Stimulated activated CD4-positive, alpha-beta T cell treated with anti-CD3 and anti-CD28 coated beads, Interleukin-4, amount 100 ng/mL, for 1 hour (primary cell): ENCODE data around the gene P4HB.
A peak's percentile ranks its signal among the peaks of the same experiment; 100 is the strongest.

Experiments used
- DNase-seq: peaks from one replicate; pipeline ENCODE4 v3.0.0-alpha.2; 2020

Gene P4HB

GRCh38 chr17:81895400-81895799, 35.1 kb upstream of the P4HB start:
- no peak for DNase-seq

- DNase-seq, result no peak
Measured at GRCh38 chr17:81891303-81891552, 30.9 kb upstream of the P4HB start.

- peak; percentile 26 for DNase-seq
Measured at GRCh38 chr17:81890447-81891302, 30.3 kb upstream of the P4HB start.

- no peak for DNase-seq
Measured at GRCh38 chr17:81889602-81890001, 29.3 kb upstream of the P4HB start.

DNA sequence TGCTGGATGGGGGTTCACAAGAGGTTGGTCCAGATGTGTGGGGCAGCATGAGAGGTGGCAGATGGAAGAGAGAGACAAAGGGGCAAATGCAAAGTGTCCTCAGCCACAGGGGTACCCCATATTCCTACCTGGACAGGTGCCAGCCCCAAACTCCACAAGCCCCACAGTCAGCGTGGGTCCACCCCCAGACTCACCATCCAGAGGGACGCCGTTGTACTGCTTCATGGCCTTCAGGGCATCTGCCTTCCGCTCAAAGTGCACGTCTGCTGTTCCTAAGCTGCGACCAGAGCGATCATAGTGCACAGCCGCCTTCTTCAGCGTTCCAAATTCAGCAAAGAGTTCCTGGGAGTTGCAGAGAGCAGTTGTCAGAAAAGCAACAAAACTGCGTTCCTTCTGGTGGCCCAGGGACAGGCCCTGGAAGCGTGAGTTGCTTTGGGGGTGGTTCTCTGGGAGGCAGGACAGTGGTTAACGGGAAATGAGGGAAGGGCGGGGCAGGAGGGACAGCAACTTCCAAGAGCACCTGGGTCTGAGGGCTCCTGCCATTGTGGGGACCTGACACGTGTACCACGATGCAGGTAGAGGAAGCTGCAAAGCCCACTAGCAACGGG, 28.8 kb upstream of the P4HB start:
- DNase-seq, result no peak

- DNase-seq, result no peak
Measured at GRCh38 chr17:81888105-81888987, 28.0 kb upstream of the P4HB start.

GRCh38 chr17:81885869-81886548, 25.7 kb upstream of the P4HB start:
- no peak for DNase-seq

- no peak for DNase-seq
Measured at GRCh38 chr17:81885454-81885853, 25.1 kb upstream of the P4HB start.

DNA sequence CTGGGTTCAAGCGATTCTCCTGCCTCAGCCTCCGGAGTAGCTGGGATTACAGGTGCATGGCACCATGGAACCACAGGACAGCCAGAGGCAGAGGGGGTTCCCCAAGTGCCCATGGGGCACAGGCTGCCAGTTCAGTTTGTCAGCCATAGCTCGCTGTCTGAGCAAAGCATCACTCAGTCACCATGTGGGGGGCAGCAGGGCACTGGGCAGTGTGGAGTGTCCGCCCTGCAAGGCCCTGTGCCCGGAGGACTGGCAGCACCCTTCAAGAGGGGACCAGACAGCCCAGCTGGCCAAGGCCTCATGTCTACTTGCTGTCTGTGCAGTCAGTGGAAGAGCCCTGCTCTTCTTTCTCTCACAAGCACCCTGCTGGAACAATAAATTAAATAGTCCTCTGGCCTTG, 24.6 kb upstream of the P4HB start:
- no peak for DNase-seq

DNA sequence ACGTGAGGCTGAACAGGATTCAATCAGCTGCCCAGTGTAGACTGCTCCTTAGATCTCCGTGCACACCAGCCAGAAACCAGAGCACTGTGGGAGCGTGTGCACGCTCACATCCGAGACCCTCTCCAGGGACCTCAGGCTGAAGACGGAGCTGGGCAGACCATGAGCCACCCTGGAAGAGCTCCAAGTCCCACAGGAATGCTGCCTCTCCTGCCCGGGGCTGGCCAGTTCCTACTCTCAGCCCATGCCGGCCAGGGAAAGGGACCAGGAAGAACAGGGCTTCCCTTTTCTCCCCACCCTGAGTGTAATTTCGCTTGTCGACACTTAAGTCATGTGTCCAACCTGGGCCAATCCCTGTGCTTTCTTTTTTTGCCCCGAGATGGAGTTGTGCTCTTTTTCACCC, 24.2 kb upstream of the P4HB start:
- no peak for DNase-seq

DNA sequence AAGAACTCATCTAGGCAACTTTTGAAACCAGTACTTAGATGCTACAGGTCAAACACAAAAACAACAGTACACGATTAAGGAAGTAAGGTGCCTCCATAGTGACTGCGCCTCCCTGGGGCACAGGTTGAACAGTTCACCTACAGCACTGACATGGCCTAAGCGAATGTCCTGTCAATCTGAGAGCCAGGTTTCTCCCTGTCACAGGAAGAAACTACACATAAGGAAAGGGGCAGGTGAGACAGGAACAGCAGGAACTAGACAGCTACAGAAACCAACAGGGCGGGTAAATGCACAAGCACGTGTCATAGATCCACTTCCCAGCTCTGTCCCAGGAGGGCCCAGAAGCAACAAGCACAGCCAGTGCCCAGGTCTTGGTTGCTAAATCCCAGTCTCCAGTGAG, 18.8 kb upstream of the P4HB start:
- DNase-seq, result no peak

GRCh38 chr17:81878294-81878693, 18.0 kb upstream of the P4HB start:
- DNase-seq, result no peak

- DNase-seq, result no peak
Measured at GRCh38 chr17:81877569-81877968, 17.2 kb upstream of the P4HB start.

- peak; percentile 96 for DNase-seq
Measured at GRCh38 chr17:81871387-81872230, 11.3 kb upstream of the P4HB start.

- DNase-seq, result no peak
Measured at GRCh38 chr17:81870981-81871386, 10.6 kb upstream of the P4HB start, which contains the start of gene ARHGDIA. Gene ARHGDIA (minus strand): TSS chr17:81871337. CDS start chr17:81869930, 1,407 bp downstream.

- peak; percentile 47 for DNase-seq
Measured at GRCh38 chr17:81870131-81870980, 10.0 kb upstream of the P4HB start.

DNA sequence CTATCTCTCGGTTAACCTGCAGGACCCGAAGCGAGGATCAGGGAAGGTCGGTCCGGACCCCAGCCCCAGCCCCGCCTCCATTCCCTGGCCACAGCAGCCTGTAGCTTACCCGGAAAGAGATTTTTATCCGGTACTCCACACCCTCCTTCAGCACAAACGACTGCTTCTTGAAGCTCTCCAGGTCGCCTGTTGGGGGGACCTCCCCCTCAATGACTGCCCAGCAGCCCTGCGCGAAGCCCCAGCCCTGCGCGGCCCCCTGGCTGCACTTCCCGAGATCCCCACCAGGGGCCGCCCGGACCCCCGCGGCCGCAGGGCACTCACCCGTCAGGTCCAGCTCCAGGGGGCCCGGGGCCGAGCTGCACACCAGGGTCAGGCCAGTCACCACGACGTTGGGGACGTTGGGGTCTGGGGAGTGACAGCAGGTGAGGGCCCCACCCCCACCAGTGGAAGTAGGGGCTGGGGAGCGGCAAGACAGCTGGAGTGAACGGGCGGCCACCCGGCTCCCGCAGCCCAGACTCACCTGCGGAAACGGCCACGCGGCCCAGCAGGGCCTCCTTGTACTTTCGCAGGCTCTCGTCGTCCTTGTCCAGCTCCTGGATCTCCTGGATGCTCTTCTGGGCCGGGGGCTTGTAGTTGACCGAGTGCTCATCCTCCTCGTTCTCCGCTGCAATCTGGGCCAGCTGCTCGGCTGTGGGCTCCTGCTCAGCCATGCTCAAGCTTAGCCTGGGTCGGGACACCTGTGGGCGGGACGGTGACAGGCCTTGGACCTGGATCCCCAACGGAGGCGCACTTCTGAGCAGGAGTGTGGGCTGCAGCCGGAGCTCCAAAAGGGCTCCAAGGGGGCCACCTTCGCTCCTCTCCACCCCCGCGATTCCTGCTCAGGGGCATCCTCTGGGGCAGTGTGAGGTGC, 9.1 kb upstream of the P4HB start:
- peak; percentile 53 for DNase-seq

DNA sequence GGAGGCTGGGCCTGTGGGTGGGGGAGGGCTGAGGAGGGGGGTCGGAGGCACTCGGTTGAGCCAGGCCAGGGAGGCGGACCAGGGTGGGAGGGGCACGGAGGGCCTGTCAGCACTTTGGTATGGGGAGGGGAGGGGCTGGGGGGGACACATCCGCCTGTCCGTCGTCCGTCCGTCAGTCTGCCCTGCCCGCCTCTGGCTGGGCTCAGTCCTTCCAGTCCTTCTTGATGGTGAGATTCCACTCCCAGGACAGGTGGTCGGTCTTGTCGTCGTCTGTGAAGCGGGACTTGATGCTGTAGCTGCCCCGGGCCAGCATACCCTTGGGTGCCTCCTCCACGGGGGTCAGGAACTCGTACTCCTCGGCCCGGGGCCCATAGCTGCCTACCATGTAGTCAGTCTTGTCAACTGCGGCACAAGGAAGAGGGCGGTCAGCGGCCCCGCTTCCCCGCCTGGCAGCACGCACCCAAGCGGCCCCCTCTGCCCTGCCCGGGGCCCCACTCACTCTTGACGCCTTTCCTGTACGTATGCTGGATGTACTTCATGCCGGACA, 8.4 kb upstream of the P4HB start:
- peak; percentile 15 for DNase-seq

GRCh38 chr17:81867991-81868673, 7.8 kb upstream of the P4HB start:
- DNase-seq, result no peak
